SK-N-SH treated with all-trans-retinoic acid at 6 μM for 48 hours (cell line): Measurements from ENCODE around the gene TMTC2.

ENCODE experiments used
- RARB ChIP-seq: fragments of 250-450 bp; sonication (Bioruptor Pico); IDR thresholded peaks from 2 replicates; pipeline ENCODE4 v1.8.0; 2021; ENCODE audit warnings: mild to moderate bottlenecking, moderate library complexity
- ZFP30 ChIP-seq: fragments of 450-650 bp; formaldehyde crosslinking; IDR thresholded peaks from 2 replicates; pipeline ENCODE4 v1.5.0; 2022; ENCODE audit warnings: mild to moderate bottlenecking, moderate library complexity
- ZNF70 ChIP-seq: fragments of 450-650 bp; formaldehyde crosslinking; IDR thresholded peaks from 2 replicates; pipeline ENCODE4 v1.5.0; 2020; ENCODE audit warnings: mild to moderate bottlenecking, moderate library complexity
- TF ChIP-seq, protein P1 (sequence below): fragments of 250-450 bp; sonication (Bioruptor Pico); IDR thresholded peaks from 2 replicates; pipeline ENCODE4 v1.8.0; 2021; ENCODE audit warnings: low read depth, mild to moderate bottlenecking, moderate library complexity, borderline replicate concordance

DNA sequence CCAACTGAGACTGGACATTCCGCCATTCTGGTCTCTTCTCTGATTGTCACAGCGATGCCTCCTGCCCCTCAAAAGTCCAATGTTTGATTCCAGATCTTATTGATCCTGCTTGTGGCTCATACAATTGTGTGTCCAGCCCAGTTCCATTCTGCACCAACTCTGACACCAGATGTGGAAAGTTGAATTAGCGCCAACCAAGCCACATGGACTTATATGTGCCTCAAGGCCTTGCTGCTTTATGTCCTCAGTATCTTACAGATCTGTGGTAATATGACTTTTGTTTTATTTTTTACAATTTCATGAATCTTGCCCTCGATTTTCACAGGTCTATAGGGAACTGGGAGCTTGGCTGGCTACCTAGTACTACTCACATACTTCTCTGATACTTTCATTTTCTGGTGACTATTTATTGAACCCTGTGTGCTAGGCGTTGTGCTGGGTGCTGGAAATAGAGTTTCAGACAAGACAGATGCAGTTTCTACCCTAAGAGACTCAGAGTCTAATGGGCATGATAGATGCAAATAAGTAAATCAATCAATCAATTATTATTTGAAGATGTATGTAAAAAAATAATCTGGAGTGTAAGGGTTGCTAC, 472.0 kb downstream of the TMTC2 start:
- TF ChIP-seq RARB (no peak), ZFP30 (no peak), ZNF70 (CRISPR knock-in tag) (no peak)
- TF ChIP-seq, protein P1, sequence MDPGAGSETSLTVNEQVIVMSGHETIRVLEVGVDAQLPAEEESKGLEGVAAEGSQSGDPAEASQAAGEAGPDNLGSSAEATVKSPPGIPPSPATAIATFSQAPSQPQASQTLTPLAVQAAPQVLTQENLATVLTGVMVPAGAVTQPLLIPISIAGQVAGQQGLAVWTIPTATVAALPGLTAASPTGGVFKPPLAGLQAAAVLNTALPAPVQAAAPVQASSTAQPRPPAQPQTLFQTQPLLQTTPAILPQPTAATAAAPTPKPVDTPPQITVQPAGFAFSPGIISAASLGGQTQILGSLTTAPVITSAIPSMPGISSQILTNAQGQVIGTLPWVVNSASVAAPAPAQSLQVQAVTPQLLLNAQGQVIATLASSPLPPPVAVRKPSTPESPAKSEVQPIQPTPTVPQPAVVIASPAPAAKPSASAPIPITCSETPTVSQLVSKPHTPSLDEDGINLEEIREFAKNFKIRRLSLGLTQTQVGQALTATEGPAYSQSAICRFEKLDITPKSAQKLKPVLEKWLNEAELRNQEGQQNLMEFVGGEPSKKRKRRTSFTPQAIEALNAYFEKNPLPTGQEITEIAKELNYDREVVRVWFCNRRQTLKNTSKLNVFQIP (CRISPR knock-in tag), result no peak
